Measurements from ENCODE around the gene TSPAN9. TPM values are rescaled to one million over a fixed set of nuclear protein-coding genes. Genes with fewer than 3 reads are reported as not detected.

Gene TSPAN9
- total and polyA plus RNA-seq, 2 of the 4 experiments (the other 2 are of a cell fraction): 17.7 to 39.1 TPM

GRCh38 chr12:3263282-3263681 lies 186.1 kb downstream of the TSPAN9 start:
- 80% methylated on average over 1 of the region's 13 CpGs; no CpG with 5 or more reads in 1 of the 2 experiments for WGBS, 2 experiments (ENCODE audit: extremely low coverage in 2 of 2, insufficient read length in 1 of 2)
- in situ Hi-C loops (cut with MboI; ENCODE audit: low sequenced_read_pairs): no loop called here

More at GRCh38 chr12:3263282-3263681, 186.1 kb downstream of the TSPAN9 start:
- H3K4me3 ChIP-seq (ENCODE audit: insufficient read depth, low read depth, low read length): no peak overlapping the region
- H3K14ac ChIP-seq (replicated peaks; ENCODE audit: low read depth, low read length): no peak overlapping the region
- H2BK120ac ChIP-seq (ENCODE audit: low read depth, low read length): no peak overlapping the region
- intact Hi-C loops (cut with micrococcal nuclease) (no loop called here), dilution Hi-C loops (cut with HindIII; ENCODE audit: low sequenced_read_pairs, unreplicated experiment) (no loop called here)
- DNase-seq (no peak), ATAC-seq (ENCODE audit: low read depth) (no peak)
- no peak overlapping the region for H2BK20ac ChIP-seq (ENCODE audit: low read depth, low read length)
- no peak overlapping the region for H3K4ac ChIP-seq (ENCODE audit: low read depth, low read length)
- H3K9ac ChIP-seq (ENCODE audit: low read depth, low read length): no peak overlapping the region
- no peaks in the 10 kb centered on the region for H3K36me3 ChIP-seq (ENCODE audit: control insufficient read depth, insufficient read depth, low read length)
- H3K56ac ChIP-seq (ENCODE audit: extremely low read depth, insufficient read depth, low read length): no peak overlapping the region
- peaks cover 4% of the 10 kb centered on the region; the same call in 1 of the 2 replicates for H4K20me1 ChIP-seq (ENCODE audit: insufficient read depth, low read length)
- no peak overlapping the region for H3K4me2 ChIP-seq (ENCODE audit: low read depth, low read length)
- H3K4me1 ChIP-seq (ENCODE audit: control insufficient read depth, insufficient read depth, low read length): peaks cover 5% of the 10 kb centered on the region; the same call in 1 of the 2 replicates
- no peak overlapping the region for H3K27ac ChIP-seq (ENCODE audit: insufficient read depth, low read length)
- H2AK9ac ChIP-seq (replicated peaks; ENCODE audit: low read depth, low read length, poor library complexity): no peak overlapping the region
- H3K9me1 ChIP-seq (ENCODE audit: insufficient read depth, low read length): 0 out of 2 replicates have a peak, but pooled peaks cover 3% of the 10 kb centered on the region
- no peaks in the 10 kb centered on the region for H3K79me1 ChIP-seq (ENCODE audit: low read depth in 1 of 2, low read length in 2 of 2)
- ChIA-PET POLR2A (ENCODE audit: unreplicated experiment) (no interaction called here), CTCF (no interaction called here)
- no peak overlapping the region for H4K8ac ChIP-seq (ENCODE audit: low read depth in 2 of 2, low read length in 2 of 2)
- no peaks in the 10 kb centered on the region; the same call in 1 of the 2 replicates for H3K27me3 ChIP-seq (ENCODE audit: control insufficient read depth, insufficient read depth, low read length)
- BruUV-seq (replicated peaks): no TSS peak
- no peaks in the 10 kb centered on the region for H3K9me3 ChIP-seq (ENCODE audit: control insufficient read depth, insufficient read depth, low read length)
- no peak overlapping the region for H4K91ac ChIP-seq (ENCODE audit: insufficient read depth, low read depth, low read length)
- H2AFZ ChIP-seq (replicated peaks; ENCODE audit: low read length, poor library complexity): no peak overlapping the region
- no peak overlapping the region for H2BK5ac ChIP-seq (ENCODE audit: low read depth, low read length, poor library complexity, severe bottlenecking)
- H3K18ac ChIP-seq (ENCODE audit: low read depth, low read length): no peak overlapping the region
- H2AK5ac ChIP-seq (ENCODE audit: low read depth, low read length): no peak overlapping the region
- no peak overlapping the region for H4K5ac ChIP-seq (ENCODE audit: low read depth, low read length)
- no peak overlapping the region for H3K23ac ChIP-seq (ENCODE audit: low read depth, low read length)
- TF ChIP-seq CEBPB (IDR thresholded peaks at IDR 0.05; ENCODE audit: low read depth, low read length): no peak
- no peak for TF ChIP-seq BHLHE40 (IDR thresholded peaks at IDR 0.05; ENCODE audit: low read depth, low read length)
- TF ChIP-seq SMC3 (IDR thresholded peaks at IDR 0.05; ENCODE audit: low read depth, low read length): no peak
- no peak for TF ChIP-seq RAD21 (IDR thresholded peaks at IDR 0.05; ENCODE audit: low read length)
- TF ChIP-seq POLR2A (IDR thresholded peaks at IDR 0.05; ENCODE audit: low read depth, low read length): no peak
- no peak for TF ChIP-seq FOS (IDR thresholded peaks at IDR 0.05; ENCODE audit: low read depth, low read length)
- TF ChIP-seq RCOR1 (IDR thresholded peaks at IDR 0.05; ENCODE audit: insufficient replicate concordance, low read length): no peak
- TF ChIP-seq CHD1 (IDR thresholded peaks at IDR 0.05; ENCODE audit: low read depth, low read length): no peak
- TF ChIP-seq, protein P1, sequence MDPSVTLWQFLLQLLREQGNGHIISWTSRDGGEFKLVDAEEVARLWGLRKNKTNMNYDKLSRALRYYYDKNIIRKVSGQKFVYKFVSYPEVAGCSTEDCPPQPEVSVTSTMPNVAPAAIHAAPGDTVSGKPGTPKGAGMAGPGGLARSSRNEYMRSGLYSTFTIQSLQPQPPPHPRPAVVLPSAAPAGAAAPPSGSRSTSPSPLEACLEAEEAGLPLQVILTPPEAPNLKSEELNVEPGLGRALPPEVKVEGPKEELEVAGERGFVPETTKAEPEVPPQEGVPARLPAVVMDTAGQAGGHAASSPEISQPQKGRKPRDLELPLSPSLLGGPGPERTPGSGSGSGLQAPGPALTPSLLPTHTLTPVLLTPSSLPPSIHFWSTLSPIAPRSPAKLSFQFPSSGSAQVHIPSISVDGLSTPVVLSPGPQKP (IDR thresholded peaks at IDR 0.05; ENCODE audit: borderline replicate concordance, low read depth, low read length): no peak
- TF ChIP-seq MAZ (IDR thresholded peaks at IDR 0.05; ENCODE audit: borderline replicate concordance, low read depth, low read length): no peak
- TF ChIP-seq, protein P2, sequence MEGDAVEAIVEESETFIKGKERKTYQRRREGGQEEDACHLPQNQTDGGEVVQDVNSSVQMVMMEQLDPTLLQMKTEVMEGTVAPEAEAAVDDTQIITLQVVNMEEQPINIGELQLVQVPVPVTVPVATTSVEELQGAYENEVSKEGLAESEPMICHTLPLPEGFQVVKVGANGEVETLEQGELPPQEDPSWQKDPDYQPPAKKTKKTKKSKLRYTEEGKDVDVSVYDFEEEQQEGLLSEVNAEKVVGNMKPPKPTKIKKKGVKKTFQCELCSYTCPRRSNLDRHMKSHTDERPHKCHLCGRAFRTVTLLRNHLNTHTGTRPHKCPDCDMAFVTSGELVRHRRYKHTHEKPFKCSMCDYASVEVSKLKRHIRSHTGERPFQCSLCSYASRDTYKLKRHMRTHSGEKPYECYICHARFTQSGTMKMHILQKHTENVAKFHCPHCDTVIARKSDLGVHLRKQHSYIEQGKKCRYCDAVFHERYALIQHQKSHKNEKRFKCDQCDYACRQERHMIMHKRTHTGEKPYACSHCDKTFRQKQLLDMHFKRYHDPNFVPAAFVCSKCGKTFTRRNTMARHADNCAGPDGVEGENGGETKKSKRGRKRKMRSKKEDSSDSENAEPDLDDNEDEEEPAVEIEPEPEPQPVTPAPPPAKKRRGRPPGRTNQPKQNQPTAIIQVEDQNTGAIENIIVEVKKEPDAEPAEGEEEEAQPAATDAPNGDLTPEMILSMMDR (conservative IDR thresholded peaks at IDR 0.05; ENCODE audit: low read depth, low read length): no peak
- no peak for TF ChIP-seq RFX5 (IDR thresholded peaks at IDR 0.05; ENCODE audit: low read depth, low read length)
- no peak for TF ChIP-seq NFE2L2 (IDR thresholded peaks at IDR 0.05; ENCODE audit: low read depth, low read length)
- no peak for TF ChIP-seq USF2 (IDR thresholded peaks at IDR 0.05; ENCODE audit: low read depth, low read length)
- TF ChIP-seq MXI1 (IDR thresholded peaks at IDR 0.05; ENCODE audit: borderline replicate concordance, low read depth, low read length): no peak
- no peak overlapping the region for H2BK15ac ChIP-seq (ENCODE audit: low read depth, low read length)
